ENCODE results near the gene POLR2F.
A peak's percentile ranks its signal among the peaks of the same experiment; 100 is the strongest.

The POLR2F gene

GRCh38 chr22:37926771-37927636, 26.5 kb upstream of the POLR2F start:
- Histone ChIP-seq H3K4me1 (ENCODE audit: insufficient read depth, low read length) (peaks cover 33% of the 10 kb centered on the region), H3K36me3 (ENCODE audit: insufficient read depth, low read length) (peaks cover 82% of the 10 kb centered on the region), H3K27ac (ENCODE audit: low read depth, low read length) (no peak overlapping the region)

GRCh38 chr22:37927637-37927936, 25.9 kb upstream of the POLR2F start:
- no peak overlapping the region for H3K4me3 ChIP-seq (ENCODE audit: low read depth in 1 of 2, low read length in 2 of 2)
- H3K36me3 ChIP-seq (ENCODE audit: insufficient read depth, low read length), result peaks cover 88% of the 10 kb centered on the region
- no peak overlapping the region for H3K27ac ChIP-seq (ENCODE audit: low read depth, low read length)
- peaks cover 39% of the 10 kb centered on the region for H3K4me1 ChIP-seq (ENCODE audit: insufficient read depth, low read length)
- H3K9me3 ChIP-seq (ENCODE audit: low read length), result no peaks in the 10 kb centered on the region
- no peaks in the 10 kb centered on the region for H3K27me3 ChIP-seq (ENCODE audit: control insufficient read depth in 1 of 2, insufficient read depth in 2 of 2, low read length in 2 of 2)
- H3K9ac ChIP-seq (ENCODE audit: low read length), result no peak overlapping the region

More at GRCh38 chr22:37926771-37927636, 26.5 kb upstream of the POLR2F start:
- Histone ChIP-seq H3K9me3 (ENCODE audit: low read length) (no peaks in the 10 kb centered on the region), H3K4me3 (ENCODE audit: low read depth in 1 of 2, low read length in 2 of 2) (no peak overlapping the region), H3K27me3 (ENCODE audit: control insufficient read depth in 1 of 2, insufficient read depth in 2 of 2, low read length in 2 of 2) (no peaks in the 10 kb centered on the region), H3K9ac (ENCODE audit: low read length) (no peak overlapping the region)

- Histone ChIP-seq H3K4me1 (ENCODE audit: insufficient read depth, low read length) (peaks cover 56% of the 10 kb centered on the region), H3K27ac (ENCODE audit: low read depth, low read length) (no peak overlapping the region), H3K9me3 (ENCODE audit: low read length) (no peaks in the 10 kb centered on the region), H3K9ac (ENCODE audit: low read length) (no peak overlapping the region), H3K36me3 (ENCODE audit: insufficient read depth, low read length) (peaks cover 87% of the 10 kb centered on the region), H3K4me3 (ENCODE audit: low read depth in 1 of 2, low read length in 2 of 2) (no peak overlapping the region), H3K27me3 (ENCODE audit: control insufficient read depth in 1 of 2, insufficient read depth in 2 of 2, low read length in 2 of 2) (no peaks in the 10 kb centered on the region)
Observed at GRCh38 chr22:37929390-37929789, 24.1 kb upstream of the POLR2F start.

- H3K27ac ChIP-seq (ENCODE audit: low read depth, low read length), result peak overlapping the region; percentile 73
- H3K27me3 ChIP-seq (ENCODE audit: control insufficient read depth in 1 of 2, insufficient read depth in 2 of 2, low read length in 2 of 2), result no peaks in the 10 kb centered on the region
- no peak overlapping the region for H3K9ac ChIP-seq (ENCODE audit: low read length)
- no peaks in the 10 kb centered on the region for H3K9me3 ChIP-seq (ENCODE audit: low read length)
- peaks cover 77% of the 10 kb centered on the region for H3K36me3 ChIP-seq (ENCODE audit: insufficient read depth, low read length)
- no peak overlapping the region for H3K4me3 ChIP-seq (ENCODE audit: low read depth in 1 of 2, low read length in 2 of 2)
- H3K4me1 ChIP-seq (ENCODE audit: insufficient read depth, low read length), result peaks cover 56% of the 10 kb centered on the region
Observed at GRCh38 chr22:37930270-37930951, 23.1 kb upstream of the POLR2F start.

- Histone ChIP-seq H3K36me3 (ENCODE audit: insufficient read depth, low read length) (peaks cover 73% of the 10 kb centered on the region), H3K27ac (ENCODE audit: low read depth, low read length) (peak overlapping the region; percentile 73), H3K9ac (ENCODE audit: low read length) (no peak overlapping the region)
Observed at GRCh38 chr22:37930952-37931440, 22.5 kb upstream of the POLR2F start.

GRCh38 chr22:37931893-37932389, 21.6 kb upstream of the POLR2F start:
- Histone ChIP-seq H3K36me3 (ENCODE audit: insufficient read depth, low read length) (peaks cover 71% of the 10 kb centered on the region), H3K9ac (ENCODE audit: low read length) (no peak overlapping the region), H3K9me3 (ENCODE audit: low read length) (no peaks in the 10 kb centered on the region), H3K27me3 (ENCODE audit: control insufficient read depth in 1 of 2, insufficient read depth in 2 of 2, low read length in 2 of 2) (no peaks in the 10 kb centered on the region), H3K4me3 (ENCODE audit: low read depth in 1 of 2, low read length in 2 of 2) (no peak overlapping the region), H3K27ac (ENCODE audit: low read depth, low read length) (no peak overlapping the region), H3K4me1 (ENCODE audit: insufficient read depth, low read length) (peaks cover 56% of the 10 kb centered on the region)

More at GRCh38 chr22:37930952-37931440, 22.5 kb upstream of the POLR2F start:
- H3K4me1 ChIP-seq (ENCODE audit: insufficient read depth, low read length), result peaks cover 56% of the 10 kb centered on the region
- no peak overlapping the region for H3K4me3 ChIP-seq (ENCODE audit: low read depth in 1 of 2, low read length in 2 of 2)
- H3K27me3 ChIP-seq (ENCODE audit: control insufficient read depth in 1 of 2, insufficient read depth in 2 of 2, low read length in 2 of 2), result no peaks in the 10 kb centered on the region
- H3K9me3 ChIP-seq (ENCODE audit: low read length), result no peaks in the 10 kb centered on the region

GRCh38 chr22:37932401-37932800, 21.1 kb upstream of the POLR2F start:
- Histone ChIP-seq H3K27ac (ENCODE audit: low read depth, low read length) (no peak overlapping the region), H3K4me1 (ENCODE audit: insufficient read depth, low read length) (peaks cover 56% of the 10 kb centered on the region), H3K4me3 (ENCODE audit: low read depth in 1 of 2, low read length in 2 of 2) (no peak overlapping the region), H3K36me3 (ENCODE audit: insufficient read depth, low read length) (peaks cover 71% of the 10 kb centered on the region), H3K27me3 (ENCODE audit: control insufficient read depth in 1 of 2, insufficient read depth in 2 of 2, low read length in 2 of 2) (no peaks in the 10 kb centered on the region), H3K9ac (ENCODE audit: low read length) (no peak overlapping the region), H3K9me3 (ENCODE audit: low read length) (no peaks in the 10 kb centered on the region)

- peak overlapping the region; percentile 88 for H3K27ac ChIP-seq (ENCODE audit: low read depth, low read length)
- no peak overlapping the region for H3K4me3 ChIP-seq (ENCODE audit: low read depth in 1 of 2, low read length in 2 of 2)
- H3K27me3 ChIP-seq (ENCODE audit: control insufficient read depth in 1 of 2, insufficient read depth in 2 of 2, low read length in 2 of 2), result no peaks in the 10 kb centered on the region
- no peak overlapping the region for H3K9ac ChIP-seq (ENCODE audit: low read length)
- peaks cover 56% of the 10 kb centered on the region for H3K4me1 ChIP-seq (ENCODE audit: insufficient read depth, low read length)
- no peaks in the 10 kb centered on the region for H3K9me3 ChIP-seq (ENCODE audit: low read length)
- peaks cover 74% of the 10 kb centered on the region for H3K36me3 ChIP-seq (ENCODE audit: insufficient read depth, low read length)
Observed at GRCh38 chr22:37932821-37933578, 20.5 kb upstream of the POLR2F start.

- Histone ChIP-seq H3K27me3 (ENCODE audit: control insufficient read depth in 1 of 2, insufficient read depth in 2 of 2, low read length in 2 of 2) (no peaks in the 10 kb centered on the region), H3K4me1 (ENCODE audit: insufficient read depth, low read length) (peaks cover 51% of the 10 kb centered on the region), H3K27ac (ENCODE audit: low read depth, low read length) (peak overlapping the region; percentile 88), H3K36me3 (ENCODE audit: insufficient read depth, low read length) (peaks cover 71% of the 10 kb centered on the region), H3K9ac (ENCODE audit: low read length) (no peak overlapping the region), H3K9me3 (ENCODE audit: low read length) (no peaks in the 10 kb centered on the region), H3K4me3 (ENCODE audit: low read depth in 1 of 2, low read length in 2 of 2) (no peak overlapping the region)
Observed at GRCh38 chr22:37933711-37934376, 19.7 kb upstream of the POLR2F start.

GRCh38 chr22:37940698-37941376, 12.7 kb upstream of the POLR2F start:
- H3K27me3 ChIP-seq (ENCODE audit: control insufficient read depth in 1 of 2, insufficient read depth in 2 of 2, low read length in 2 of 2), result no peaks in the 10 kb centered on the region
- no peak overlapping the region for H3K4me3 ChIP-seq (ENCODE audit: low read depth in 1 of 2, low read length in 2 of 2)
- H3K9me3 ChIP-seq (ENCODE audit: low read length), result no peaks in the 10 kb centered on the region
- no peak overlapping the region for H3K27ac ChIP-seq (ENCODE audit: low read depth, low read length)
- no peaks in the 10 kb centered on the region for H3K4me1 ChIP-seq (ENCODE audit: insufficient read depth, low read length)
- H3K9ac ChIP-seq (ENCODE audit: low read length), result no peak overlapping the region
- peaks cover 76% of the 10 kb centered on the region for H3K36me3 ChIP-seq (ENCODE audit: insufficient read depth, low read length)

All from muscle layer of colon (tissue), 2 donors.